Left ventricle myocardium inferior (tissue), 1 donor: ENCODE data around the gene KCNMA1. TPM values are rescaled to one million over a fixed set of nuclear protein-coding genes. Genes with fewer than 3 reads are reported as not detected.

Experiments
- DNase-seq: peaks from one replicate; pipeline ENCODE4 v3.0.0-alpha.2; 2020
- H3K27ac ChIP-seq: fragments of 200-600 bp; replicated peaks from 2 replicates; pipeline ENCODE4 v1.8.0; 2021
- H3K27me3 ChIP-seq: fragments of 200-600 bp; 2 replicates; pipeline ENCODE4 v1.8.0; 2021; ENCODE audit warnings: low read depth
- H3K36me3 ChIP-seq: fragments of 200-600 bp; 2 replicates; pipeline ENCODE4 v1.8.0; 2021
- H3K4me1 ChIP-seq: fragments of 200-600 bp; 2 replicates; pipeline ENCODE4 v1.8.0; 2021
- H3K4me3 ChIP-seq: fragments of 200-600 bp; 2 replicates; pipeline ENCODE4 v1.8.0; 2021; ENCODE audit warnings: mild to moderate bottlenecking, moderate library complexity
- H3K9me3 ChIP-seq: fragments of 200-600 bp; replicated peaks from 2 replicates; pipeline ENCODE4 v1.8.0; 2021
- CTCF ChIP-seq: fragments of 200-600 bp; IDR thresholded peaks from 2 replicates; pipeline ENCODE4 v1.8.0; 2021; ENCODE audit warnings: antibody characterized with exemption, mild to moderate bottlenecking, borderline replicate concordance
- intact Hi-C: fragments of 100-400 bp; cut with micrococcal nuclease; formaldehyde crosslinking; loops from one replicate; pipeline ENCODE4 v1.11.0; 2022
- total RNA-seq: library from RNA; stranded (reverse); fragmentation: NEBNext Ultra II Directional; extraction: Animal tissue kit (Norgen Biotek cat#: 25700); gene quantifications from one replicate; pipeline ENCODE4 v1.2.1, GENCODE V29; 2021
- donor health status: DM: no; HTN: yes; CAD: no; lungs with severe emphysema.

The KCNMA1 gene
- total RNA-seq, 1 donor from 2014 or later, result 1.8 TPM

GRCh38 chr10:77582710-77583115, 54.9 kb downstream of the KCNMA1 start:
- H3K27ac ChIP-seq, result no peak overlapping the region
- no peak for TF ChIP-seq CTCF
- no peak overlapping the region for H3K4me3 ChIP-seq
- no peaks in the 10 kb centered on the region for H3K36me3 ChIP-seq
- H3K4me1 ChIP-seq, result peaks cover 9% of the 10 kb centered on the region
- H3K9me3 ChIP-seq, result no peaks in the 10 kb centered on the region
- intact Hi-C loops, result no loop called here
- H3K27me3 ChIP-seq, result no peaks in the 10 kb centered on the region
- no peak for DNase-seq

GRCh38 chr10:77581738-77582137, 55.9 kb downstream of the KCNMA1 start:
- H3K36me3 ChIP-seq, result no peaks in the 10 kb centered on the region
- no peak for DNase-seq
- no peaks in the 10 kb centered on the region for H3K27me3 ChIP-seq
- peaks cover 11% of the 10 kb centered on the region for H3K4me1 ChIP-seq
- TF ChIP-seq CTCF, result no peak
- no peak overlapping the region for H3K4me3 ChIP-seq
- no peaks in the 10 kb centered on the region for H3K9me3 ChIP-seq
- intact Hi-C loops, result no loop called here
- no peak overlapping the region for H3K27ac ChIP-seq

- H3K4me3 ChIP-seq, result no peak overlapping the region
Measured at GRCh38 chr10:77580482-77580881, 57.1 kb downstream of the KCNMA1 start.

GRCh38 chr10:77578583-77579227, 58.9 kb downstream of the KCNMA1 start:
- TF ChIP-seq CTCF, result no peak
- peaks cover 11% of the 10 kb centered on the region for H3K4me1 ChIP-seq
- no peaks in the 10 kb centered on the region for H3K36me3 ChIP-seq
- intact Hi-C loops, result no loop called here
- H3K27me3 ChIP-seq, result no peaks in the 10 kb centered on the region
- no peak overlapping the region for H3K27ac ChIP-seq
- no peaks in the 10 kb centered on the region for H3K9me3 ChIP-seq
- no peak overlapping the region for H3K4me3 ChIP-seq
- no peak for DNase-seq

More at GRCh38 chr10:77580482-77580881, 57.1 kb downstream of the KCNMA1 start:
- DNase-seq, result no peak
- no peaks in the 10 kb centered on the region for H3K9me3 ChIP-seq
- peaks cover 11% of the 10 kb centered on the region for H3K4me1 ChIP-seq
- no peak overlapping the region for H3K27ac ChIP-seq
- TF ChIP-seq CTCF, result no peak
- H3K27me3 ChIP-seq, result no peaks in the 10 kb centered on the region
- intact Hi-C loops, result no loop called here
- H3K36me3 ChIP-seq, result no peaks in the 10 kb centered on the region

GRCh38 chr10:77577666-77578229, 59.9 kb downstream of the KCNMA1 start:
- no peaks in the 10 kb centered on the region for H3K9me3 ChIP-seq
- no peak for TF ChIP-seq CTCF
- no peak for DNase-seq
- no peaks in the 10 kb centered on the region for H3K36me3 ChIP-seq
- intact Hi-C loops, result no loop called here
- H3K27ac ChIP-seq, result no peak overlapping the region
- H3K4me1 ChIP-seq, result peaks cover 11% of the 10 kb centered on the region
- H3K4me3 ChIP-seq, result no peak overlapping the region
- H3K27me3 ChIP-seq, result no peaks in the 10 kb centered on the region
